Natural killer cell (primary cell): ENCODE data around the gene CPLX1. TPM values are rescaled to one million over a fixed set of nuclear protein-coding genes. Genes with fewer than 3 reads are reported as not detected.

Experiments
- ATAC-seq, 3 donors: fragments of 150-1000 bp in 2 of 3; fragments of 200-7000 bp in 1 of 3; cut with Tn5 transposase; 1 replicate in 1 of 3; 2 replicates in 2 of 3; pipeline ENCODE4 v1.10.0; 2021; ENCODE audit warnings: mild to moderate bottlenecking in 2 of 3, moderate library complexity in 2 of 3
- DNase-seq, 2 donors: peaks; one replicate each; pipeline versions ENCODE4 v3.0.0 to v3.0.0-alpha.2; 2013 to 2021; ENCODE audit warnings: mixed read lengths in 1 of 2
- H3K27ac ChIP-seq: one replicate; pipeline ENCODE4 v1.5.1; 2013; ENCODE audit warnings: mild to moderate bottlenecking, low read length
- H3K27me3 ChIP-seq: one replicate; pipeline ENCODE4 v1.6.1; 2013; ENCODE audit warnings: low read length; ENCODE audit not compliant: control insufficient read depth, insufficient read depth
- H3K36me3 ChIP-seq: one replicate; pipeline ENCODE4 v1.6.1; 2013; ENCODE audit warnings: low read length; ENCODE audit not compliant: control insufficient read depth, insufficient read depth
- H3K4me1 ChIP-seq: one replicate; pipeline ENCODE4 v1.6.1; 2013; ENCODE audit warnings: low read length; ENCODE audit not compliant: control insufficient read depth, insufficient read depth
- H3K4me3 ChIP-seq: one replicate; pipeline ENCODE4 v1.5.1; 2013; ENCODE audit warnings: low read length
- H3K9me3 ChIP-seq: one replicate; pipeline ENCODE4 v1.6.1; 2013; ENCODE audit warnings: low read length; ENCODE audit not compliant: control insufficient read depth, insufficient read depth
- H3K27ac Mint-ChIP-seq, 2 donors: one replicate each; pipeline ENCODE4 v1.8.0; 2022; ENCODE audit warnings: mild to moderate bottlenecking in 2 of 2, mixed read lengths in 2 of 2, moderate library complexity in 1 of 2
- H3K27me3 Mint-ChIP-seq, 2 donors: one replicate each; pipeline ENCODE4 v1.8.0; 2022; ENCODE audit warnings: low read depth in 2 of 2, mixed read lengths in 2 of 2
- H3K36me3 Mint-ChIP-seq: one replicate; pipeline ENCODE4 v1.8.0; 2022; ENCODE audit warnings: mixed read lengths
- H3K4me1 Mint-ChIP-seq, 2 donors: one replicate each; pipeline ENCODE4 v1.8.0; 2022; ENCODE audit warnings: mixed read lengths in 2 of 2
- H3K4me3 Mint-ChIP-seq: one replicate; pipeline ENCODE4 v1.8.0; 2022; ENCODE audit warnings: mild to moderate bottlenecking, moderate library complexity, mixed read lengths
- H3K9me3 Mint-ChIP-seq, 2 donors: one replicate each; pipeline ENCODE4 v1.8.0; 2022; ENCODE audit warnings: mixed read lengths in 2 of 2
- CTCF ChIP-seq: fragments of 200-600 bp; IDR thresholded peaks from one replicate; pipeline ENCODE4 v1.8.0; 2022; ENCODE audit warnings: antibody characterized with exemption
- WGBS: methylation state at CpG from one replicate; pipeline ENCODE4 v1.1.7; 2013; ENCODE audit warnings: missing lambda C conversion rate; ENCODE audit not compliant: insufficient coverage; 5-methylcytosine and 5-hydroxymethylcytosine counted together
- intact Hi-C: fragments of 100-400 bp; cut with micrococcal nuclease; formaldehyde crosslinking; loops from one replicate; pipeline ENCODE4 v1.14.2; 2022
- total RNA-seq, 4 donors: library from RNA; stranded (reverse); fragments of 120-200 nt in 1 of 4; gene quantifications; one replicate each; pipeline versions ENCODE4 v1.2.3 to v1.2.4, GENCODE V29; 2013 to 2022

CPLX1 gene
- total RNA-seq, 3 donors from 2014 or later (not counting 1 experiment from before 2014, with no cell fraction given): not detected

- no peak for TF ChIP-seq CTCF
- Histone ChIP-seq H3K27me3 (no peaks in the 10 kb centered on the region), H3K4me3 (no peak overlapping the region), H3K27ac (no peak overlapping the region), H3K4me1 (no peaks in the 10 kb centered on the region), H3K36me3 (peaks cover 20% of the 10 kb centered on the region), H3K9me3 (no peaks in the 10 kb centered on the region)
- H3K36me3 Mint-ChIP-seq: no peaks in the 10 kb centered on the region
- no peaks in the 10 kb centered on the region for H3K9me3 Mint-ChIP-seq
- ATAC-seq (no peak), DNase-seq (no peak)
- H3K4me3 Mint-ChIP-seq: no peak overlapping the region
- intact Hi-C loops: no loop called here
- 80% methylated on average over 27 of the region's 27 CpGs for WGBS
- no peaks in the 10 kb centered on the region for H3K27me3 Mint-ChIP-seq
- H3K27ac Mint-ChIP-seq: peak overlapping the region in 1 of 2 donors; percentile 16
- H3K4me1 Mint-ChIP-seq: peaks cover 0 to 5% of the 10 kb centered on the region in 2 donors
These were observed 23.0 kb upstream of the CPLX1 start for GRCh38 chr4:848803-849477.

- Histone ChIP-seq H3K27me3 (no peaks in the 10 kb centered on the region), H3K27ac (no peak overlapping the region), H3K4me1 (no peaks in the 10 kb centered on the region), H3K4me3 (no peak overlapping the region), H3K36me3 (peaks cover 20% of the 10 kb centered on the region), H3K9me3 (no peaks in the 10 kb centered on the region)
- ATAC-seq (no peak), DNase-seq (no peak)
- TF ChIP-seq CTCF: no peak
- Mint-ChIP-seq H3K4me3 (no peak overlapping the region), H3K27me3 (no peaks in the 10 kb centered on the region), H3K36me3 (no peaks in the 10 kb centered on the region), H3K4me1 (peaks cover 0 to 5% of the 10 kb centered on the region in 2 donors), H3K27ac (peak overlapping the region in 1 of 2 donors; percentile 16), H3K9me3 (no peaks in the 10 kb centered on the region)
- intact Hi-C loops: no loop called here
- WGBS: 88% methylated on average over 16 of the region's 16 CpGs
These were observed 22.4 kb upstream of the CPLX1 start for GRCh38 chr4:848307-848691.

GRCh38 chr4:845836-846251, 19.9 kb upstream of the CPLX1 start:
- DNase-seq: no peak
- 94% methylated on average over 14 of the region's 14 CpGs for WGBS
- Mint-ChIP-seq H3K27ac (peak overlapping the region in 1 of 2 donors; percentile 38), H3K4me3 (no peak overlapping the region), H3K36me3 (no peaks in the 10 kb centered on the region), H3K9me3 (no peaks in the 10 kb centered on the region), H3K27me3 (no peaks in the 10 kb centered on the region), H3K4me1 (peaks cover 0 to 5% of the 10 kb centered on the region in 2 donors)
- Histone ChIP-seq H3K27me3 (no peaks in the 10 kb centered on the region), H3K4me1 (no peaks in the 10 kb centered on the region), H3K9me3 (no peaks in the 10 kb centered on the region), H3K4me3 (no peak overlapping the region), H3K36me3 (peaks cover 17% of the 10 kb centered on the region), H3K27ac (no peak overlapping the region)
- ATAC-seq: no peak
- no peak for TF ChIP-seq CTCF
- intact Hi-C loops: no loop called here
